Motor neuron (in vitro differentiated cells): ENCODE measurements around the gene PER1. TPM values are rescaled to one million over a fixed set of nuclear protein-coding genes. Genes with fewer than 3 reads are reported as not detected.

Experiments used
- ATAC-seq, 8 experiments: fragments of 200-7000 bp; cut with Tn5 transposase; replicated peaks in 6 of 8; 2 replicates each; pipeline ENCODE4 v1.8.0; 2021; ENCODE audit warnings: mild to moderate bottlenecking in 8 of 8, moderate library complexity in 8 of 8
- H3K27ac ChIP-seq, 2 donors: fragments of 250-450 bp; sonication (Bioruptor Pico); 2 replicates each; pipeline ENCODE4 v1.9.0; 2021; ENCODE audit warnings: antibody characterized with exemption in 2 of 2, mild to moderate bottlenecking in 2 of 2, moderate library complexity in 1 of 2
- H3K4me1 ChIP-seq, 2 donors: fragments of 250-450 bp; sonication (Bioruptor Pico); replicated peaks in 1 of 2; 2 replicates each; pipeline ENCODE4 v1.6.1; 2021; ENCODE audit warnings: antibody characterized with exemption in 2 of 2, mild to moderate bottlenecking in 2 of 2, moderate library complexity in 1 of 2
- H3K4me3 ChIP-seq, 5 donors: fragments of 250-450 bp; sonication (Bioruptor Pico); 2 replicates each; pipeline ENCODE4 v1.9.0; 2021; ENCODE audit warnings: antibody characterized with exemption in 5 of 5, mild to moderate bottlenecking in 5 of 5, moderate library complexity in 4 of 5
- WGBS, 10 experiments: fragments of 450-650 bp; shearing (Covaris generic); methylation state at CpG; one replicate each; pipeline ENCODE4 v1.0.0; 2022; 5-methylcytosine and 5-hydroxymethylcytosine counted together
- in situ Hi-C, 9 experiments: fragments of 400-800 bp; cut with MboI; loops; one replicate each; pipeline ENCODE4 v1.15.0; 2021; ENCODE audit warnings: low sequenced_read_pairs in 9 of 9, low pct_unique_long_range_greater_than_20kb in 2 of 9; ENCODE audit not compliant: unreplicated experiment in 9 of 9
- total RNA-seq, 8 experiments: library from RNA; unstranded; fragments of 300-600 nt; gene quantifications; 2 replicates each; pipeline versions ENCODE4 v1.2.3 to v1.2.4, GENCODE V29; 2022

Gene PER1
- total RNA-seq, 8 experiments from 2014 or later = 12.2 to 51.5 (median 27.3) TPM

DNA sequence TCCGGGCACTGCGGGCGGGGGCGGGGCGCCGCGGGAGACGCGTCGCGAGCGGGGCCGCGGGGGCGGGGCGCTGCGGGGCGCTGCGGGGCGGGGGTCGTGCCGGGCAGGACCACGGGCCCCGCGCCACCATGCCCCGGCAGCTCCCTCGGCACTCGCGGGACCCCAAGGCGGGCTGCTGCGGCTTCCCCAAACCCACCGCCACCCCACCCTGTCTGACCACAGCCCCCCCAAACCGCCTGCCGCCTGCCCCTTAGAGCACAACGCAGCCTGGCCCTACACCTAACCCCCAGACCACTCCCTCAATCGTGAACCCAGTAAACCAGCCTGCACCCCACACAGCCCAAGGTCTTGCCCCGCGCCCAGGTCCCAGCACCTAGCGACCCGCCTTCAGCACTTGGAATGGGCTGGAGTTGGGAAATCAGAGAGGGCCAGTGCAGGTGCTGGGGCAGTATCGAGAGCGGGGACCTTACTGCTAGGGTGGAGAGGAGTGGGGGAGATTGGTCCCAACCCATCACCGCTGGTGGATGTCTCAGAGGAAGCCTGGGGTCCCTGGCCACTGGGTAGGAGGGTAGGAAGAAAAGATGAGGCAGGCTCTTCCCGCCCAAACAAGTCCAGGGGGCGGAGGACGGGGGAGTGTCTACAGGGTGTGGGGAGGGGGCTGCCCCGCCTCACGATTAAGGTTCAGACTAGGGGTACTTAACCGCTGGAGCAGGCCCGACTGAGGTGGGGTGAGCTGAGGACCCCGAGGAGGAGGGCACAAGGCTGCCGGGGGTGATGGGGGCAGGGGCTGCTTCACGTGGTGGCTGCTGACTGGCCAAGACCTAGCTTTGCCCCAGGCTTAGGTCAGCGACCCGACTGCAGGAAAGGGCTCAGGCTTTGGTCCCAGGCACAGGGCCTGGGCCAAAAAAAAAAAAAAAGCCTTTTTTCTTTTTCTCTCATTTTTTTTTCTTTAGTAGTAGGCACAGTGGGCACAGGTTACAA, 11.1 kb upstream of the PER1 start:
- Histone ChIP-seq H3K4me3 (peak overlapping the region; percentile 62 to 100 (median 99)), H3K4me1 (peaks cover 18 to 30% of the 10 kb centered on the region in 2 donors), H3K27ac (peak overlapping the region; percentile 99 to 100)
- in situ Hi-C loops = no loop called here
- WGBS, 10 experiments = 0% methylated on average over 1 of the region's 55 CpGs; no CpG with 5 or more reads in 9 of the 10 experiments
- peak; percentile 2 to 30 (median 24) for ATAC-seq

DNA sequence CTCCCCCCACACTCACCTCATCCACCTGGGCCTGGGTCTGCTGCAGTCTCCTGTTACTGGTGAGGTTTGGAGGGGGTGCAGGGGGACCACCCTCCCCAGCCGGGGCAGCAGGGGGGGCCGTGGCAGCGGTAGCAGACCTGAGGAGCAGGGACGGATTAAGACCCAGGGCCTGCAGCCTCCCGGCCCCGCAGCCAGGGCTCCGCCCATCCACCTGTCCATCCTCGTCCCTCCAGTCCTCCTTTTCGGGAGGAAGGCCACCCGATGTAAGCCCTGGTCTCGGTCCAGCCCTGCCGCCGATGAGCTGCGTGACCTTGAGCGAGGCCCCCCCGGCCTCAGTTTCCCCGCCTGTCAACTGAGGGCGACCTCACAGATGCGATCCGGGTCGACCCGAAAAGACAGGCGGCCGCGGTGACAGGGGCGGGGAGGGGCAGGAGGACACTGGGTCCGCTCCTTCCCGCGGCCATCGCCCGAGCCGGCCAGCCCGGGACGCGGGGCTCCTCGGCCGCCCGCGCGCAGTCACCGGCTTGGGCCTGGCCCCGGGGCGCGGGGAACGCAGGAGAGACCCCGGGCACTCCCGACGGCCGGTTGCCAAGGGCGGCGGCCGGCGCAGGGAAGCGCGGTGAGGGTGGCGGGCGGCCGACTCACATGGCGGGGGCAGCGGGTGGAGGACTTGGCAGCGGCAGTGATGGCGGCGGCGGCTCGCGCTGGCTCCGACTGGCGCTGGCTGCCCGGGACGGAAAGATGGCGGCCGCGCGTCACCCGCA, 10.2 kb upstream of the PER1 start, which contains the start of gene VAMP2:
VAMP2 (minus strand) TSS at position 716 of the 764 bp plus-strand sequence; CDS start at position 647, 69 bp downstream.
- Histone ChIP-seq H3K4me1 (peaks cover 18 to 30% of the 10 kb centered on the region in 2 donors), H3K27ac (peak within 1 kb of the TSS; percentile 99 to 100), H3K4me3 (peak within 1 kb of the TSS; percentile 62 to 100 (median 99))
- 0 to 3% methylated on average over 5 to 6 of the region's 75 CpGs; no CpG with 5 or more reads in 8 of the 10 experiments for whole genome bisulfite sequencing, 10 experiments
- ATAC-seq = peak; percentile 53 to 76 (median 63)
- in situ Hi-C loops = no loop called here

DNA sequence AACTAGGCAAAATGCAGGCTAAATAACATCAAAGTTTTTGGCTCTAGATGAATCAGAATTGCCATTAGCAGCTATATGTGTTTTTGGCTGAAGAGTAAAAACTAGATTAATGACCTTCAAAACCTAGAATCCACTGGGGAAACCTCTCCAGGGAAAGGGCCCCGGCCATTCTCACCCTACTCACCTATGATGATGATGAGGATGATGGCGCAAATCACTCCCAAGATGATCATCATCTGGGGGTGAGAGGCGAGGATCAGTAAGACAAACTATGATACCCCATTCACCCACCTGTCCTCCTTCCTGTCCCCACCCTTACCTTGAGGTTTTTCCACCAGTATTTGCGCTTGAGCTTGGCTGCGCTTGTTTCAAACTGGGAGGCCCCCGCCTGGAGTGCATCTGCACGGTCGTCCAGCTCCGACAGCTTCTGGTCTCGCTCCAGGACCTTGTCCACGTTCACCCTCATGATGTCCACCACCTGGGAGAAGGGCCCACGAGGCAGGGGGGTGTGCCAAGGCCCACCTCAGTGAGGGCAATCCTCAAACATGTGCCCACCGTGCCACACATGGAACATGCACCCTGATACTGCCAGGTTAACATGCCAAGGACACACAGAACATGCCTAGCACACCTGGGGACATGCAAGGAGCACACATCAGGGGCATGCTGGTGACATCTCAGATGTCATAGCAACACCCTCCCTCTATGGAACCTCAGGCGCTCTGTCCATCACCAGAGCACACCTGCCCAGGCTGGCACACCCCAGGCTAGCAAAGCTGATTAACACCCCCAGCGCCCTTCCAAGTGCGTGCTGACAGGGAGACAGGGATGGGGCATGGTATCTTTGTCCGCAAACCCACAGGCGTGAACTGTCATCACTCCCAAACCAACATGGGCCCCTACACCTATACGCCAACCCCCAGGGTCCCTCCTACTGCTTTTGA, 9.4 kb upstream of the PER1 start:
- peaks cover 23 to 33% of the 10 kb centered on the region in 2 donors for H3K4me1 ChIP-seq
- peak overlapping the region; percentile 62 to 100 (median 99) for H3K4me3 ChIP-seq
- WGBS, 10 experiments = 39 to 96% (median 73%) methylated on average over 2 to 8 of the region's 19 CpGs; no CpG with 5 or more reads in 3 of the 10 experiments
- ATAC-seq = no peak
- in situ Hi-C loops = no loop called here
- H3K27ac ChIP-seq = peak overlapping the region; percentile 99 to 100

DNA sequence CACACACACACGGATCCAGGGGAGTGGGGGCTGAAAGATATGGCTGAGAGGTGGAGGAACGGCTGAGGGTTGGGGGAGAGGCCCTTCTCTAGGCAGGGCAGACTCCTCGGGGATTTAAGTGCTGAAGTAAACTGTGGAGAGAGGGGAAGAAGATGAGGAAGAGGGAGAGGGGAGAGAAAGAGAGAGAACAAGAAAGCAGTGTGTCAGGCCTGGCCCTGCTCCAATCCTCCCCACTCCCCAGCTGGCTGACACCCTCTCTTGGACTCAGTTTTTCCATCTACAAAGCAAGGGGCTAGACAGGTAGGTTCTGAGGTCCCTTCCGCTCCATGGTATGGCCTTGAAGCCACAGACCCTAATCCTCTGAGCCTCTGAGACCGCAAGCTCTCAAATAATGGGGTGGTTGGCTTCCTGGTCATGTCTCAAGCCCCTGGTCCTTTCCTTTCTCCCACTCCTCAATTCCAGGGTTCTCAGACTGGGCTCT, 8.6 kb upstream of the PER1 start:
- WGBS, 10 experiments = 20 to 100% (median 94%) methylated on average over 1 to 2 of the region's 5 CpGs; no CpG with 5 or more reads in 4 of the 10 experiments
- no peak for ATAC-seq
- H3K4me1 ChIP-seq = peaks cover 23 to 33% of the 10 kb centered on the region in 2 donors
- in situ Hi-C loops = no loop called here
- peak overlapping the region; percentile 62 to 100 (median 99) for H3K4me3 ChIP-seq
- H3K27ac ChIP-seq = peak overlapping the region in 1 of 2 donors; percentile 100

DNA sequence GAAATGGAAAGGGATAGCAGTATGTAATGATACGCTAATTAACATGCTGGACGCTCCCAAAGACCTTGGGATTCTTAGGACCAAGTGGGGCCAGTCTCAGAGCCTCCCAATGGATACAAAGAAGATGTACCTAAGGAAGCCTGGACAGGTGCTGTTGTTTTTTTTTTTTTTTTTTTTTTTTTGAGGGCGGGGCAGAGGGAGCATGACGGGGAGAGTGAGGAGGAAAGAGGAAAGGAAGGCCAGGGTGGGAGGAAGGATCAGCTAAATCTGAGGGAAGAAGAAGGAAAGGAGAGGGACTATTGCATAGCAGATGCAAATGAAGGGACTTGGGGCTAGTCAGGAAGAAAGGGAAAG, 8.0 kb upstream of the PER1 start:
- 20 to 100% (median 80%) methylated on average over 1 to 4 of the region's 4 CpGs; no CpG with 5 or more reads in 1 of the 10 experiments for WGBS, 10 experiments
- H3K4me3 ChIP-seq = peak overlapping the region; percentile 62 to 100 (median 99)
- in situ Hi-C loops = no loop called here
- ATAC-seq = no peak
- H3K4me1 ChIP-seq = peaks cover 23 to 39% of the 10 kb centered on the region in 2 donors
- peak overlapping the region in 1 of 2 donors; percentile 100 for H3K27ac ChIP-seq

DNA sequence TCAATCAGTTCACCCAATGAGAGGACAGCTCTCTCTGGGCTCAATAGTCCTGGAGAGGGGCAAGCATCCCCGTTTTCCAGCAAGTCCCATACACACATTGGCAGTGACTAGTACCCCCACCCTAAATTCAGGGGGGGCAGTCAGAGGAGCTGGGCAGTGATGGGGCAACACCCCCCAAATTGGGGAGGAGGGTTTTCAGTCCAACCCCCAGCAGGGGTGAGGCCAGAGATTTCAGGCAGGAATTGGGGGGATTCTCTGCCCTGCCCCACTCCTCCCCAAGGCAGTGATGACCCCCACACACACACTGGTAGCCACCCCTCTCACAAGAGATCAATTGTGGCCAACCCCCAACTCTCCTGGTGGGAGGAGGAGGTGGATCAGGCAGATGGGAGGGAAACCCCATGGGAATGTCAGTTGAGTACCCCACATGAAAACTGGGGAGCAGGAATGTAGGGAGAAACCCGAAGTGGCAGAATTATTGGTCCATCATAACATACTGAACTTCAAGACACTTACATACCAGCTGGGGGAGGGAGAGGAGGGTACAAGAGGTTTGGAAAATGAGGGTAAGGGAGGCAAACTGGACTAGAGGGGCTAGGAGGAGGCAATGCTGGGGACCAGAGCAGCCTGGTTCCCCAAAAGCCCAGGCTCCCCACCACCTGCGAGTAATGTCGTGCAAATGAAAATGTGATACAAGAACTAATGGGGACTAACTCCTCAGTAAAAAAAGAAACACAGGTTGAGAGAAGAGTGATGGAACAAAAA, 7.4 kb upstream of the PER1 start:
- WGBS, 10 experiments = 60 to 94% (median 74%) methylated on average over 1 to 3 of the region's 4 CpGs; no CpG with 5 or more reads in 2 of the 10 experiments
- Histone ChIP-seq H3K4me1 (peaks cover 21 to 36% of the 10 kb centered on the region in 2 donors), H3K4me3 (peak overlapping the region in 3 of 5 donors; percentile 82 to 100 (median 100)), H3K27ac (no peak overlapping the region)
- no peak for ATAC-seq
- in situ Hi-C loops = no loop called here

DNA sequence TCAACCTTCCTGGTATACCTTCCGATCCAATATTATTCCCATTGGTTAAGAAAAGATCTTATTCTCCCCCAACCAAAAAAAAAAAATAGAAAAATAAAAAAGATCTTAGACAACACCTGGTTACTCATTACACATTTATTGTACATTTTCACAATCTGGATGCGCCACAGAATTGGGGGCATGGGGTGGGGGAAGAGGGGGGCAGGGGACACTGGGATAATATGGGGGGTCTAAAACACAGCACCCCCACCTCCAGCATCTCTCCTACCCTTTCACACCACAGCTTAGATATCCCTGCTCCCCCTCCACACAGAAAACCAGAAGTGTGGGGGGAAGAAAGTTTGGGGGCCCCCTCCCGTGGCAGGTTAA, 6.8 kb upstream of the PER1 start:
- WGBS, 10 experiments = 0 to 100% (median 86%) methylated on average over 1 of the region's 3 CpGs; no CpG with 5 or more reads in 6 of the 10 experiments
- H3K27ac ChIP-seq = no peak overlapping the region
- in situ Hi-C loops = no loop called here
- no peak for ATAC-seq
- H3K4me3 ChIP-seq = peak overlapping the region in 3 of 5 donors; percentile 3 to 100 (median 9)
- H3K4me1 ChIP-seq = peaks cover 17 to 34% of the 10 kb centered on the region in 2 donors

DNA sequence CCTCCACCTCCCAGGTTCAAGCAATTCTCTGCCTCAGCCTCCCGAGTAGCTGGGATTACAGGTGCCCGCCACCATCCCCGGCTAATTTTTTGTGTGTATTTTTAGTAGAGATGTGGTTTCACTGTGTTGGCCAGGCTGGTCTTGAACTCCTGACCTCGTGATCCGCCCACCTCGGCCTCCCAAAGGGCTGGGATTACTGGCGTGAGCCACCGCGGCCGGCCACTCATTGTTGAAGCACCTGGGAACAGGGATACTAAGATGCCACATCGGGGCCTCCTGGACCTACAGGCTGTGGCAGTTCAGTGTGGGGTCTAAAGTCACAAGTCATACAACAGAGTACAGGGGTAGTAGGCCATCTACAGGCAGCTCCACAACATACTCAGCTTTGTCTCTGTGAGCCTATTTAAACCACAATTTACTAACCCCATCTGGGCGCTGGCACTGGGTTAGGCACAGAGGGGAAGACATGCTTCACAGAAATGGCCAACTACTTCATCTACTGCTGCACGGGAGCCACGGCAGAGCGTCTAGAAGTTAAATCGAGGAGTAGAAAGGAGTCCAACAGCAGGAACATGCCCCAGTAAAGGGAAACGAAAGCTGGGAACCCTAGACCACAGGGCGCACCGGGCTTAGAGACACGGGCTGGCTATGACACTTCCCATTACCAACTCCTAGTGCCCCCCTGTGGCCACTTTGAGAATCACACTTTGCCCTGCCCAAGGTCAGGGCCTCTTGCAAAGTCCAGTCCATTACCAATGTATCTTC, 6.2 kb upstream of the PER1 start:
- Histone ChIP-seq H3K27ac (no peak overlapping the region), H3K4me1 (peaks cover 11 to 32% of the 10 kb centered on the region in 2 donors), H3K4me3 (peak overlapping the region in 3 of 5 donors; percentile 3 to 9 (median 9))
- ATAC-seq = peak in 2 of 8 experiments; percentile 1 to 2
- in situ Hi-C loops = no loop called here
- 0 to 100% (median 33%) methylated on average over 1 to 19 of the region's 20 CpGs; no CpG with 5 or more reads in 2 of the 10 experiments for WGBS, 10 experiments

DNA sequence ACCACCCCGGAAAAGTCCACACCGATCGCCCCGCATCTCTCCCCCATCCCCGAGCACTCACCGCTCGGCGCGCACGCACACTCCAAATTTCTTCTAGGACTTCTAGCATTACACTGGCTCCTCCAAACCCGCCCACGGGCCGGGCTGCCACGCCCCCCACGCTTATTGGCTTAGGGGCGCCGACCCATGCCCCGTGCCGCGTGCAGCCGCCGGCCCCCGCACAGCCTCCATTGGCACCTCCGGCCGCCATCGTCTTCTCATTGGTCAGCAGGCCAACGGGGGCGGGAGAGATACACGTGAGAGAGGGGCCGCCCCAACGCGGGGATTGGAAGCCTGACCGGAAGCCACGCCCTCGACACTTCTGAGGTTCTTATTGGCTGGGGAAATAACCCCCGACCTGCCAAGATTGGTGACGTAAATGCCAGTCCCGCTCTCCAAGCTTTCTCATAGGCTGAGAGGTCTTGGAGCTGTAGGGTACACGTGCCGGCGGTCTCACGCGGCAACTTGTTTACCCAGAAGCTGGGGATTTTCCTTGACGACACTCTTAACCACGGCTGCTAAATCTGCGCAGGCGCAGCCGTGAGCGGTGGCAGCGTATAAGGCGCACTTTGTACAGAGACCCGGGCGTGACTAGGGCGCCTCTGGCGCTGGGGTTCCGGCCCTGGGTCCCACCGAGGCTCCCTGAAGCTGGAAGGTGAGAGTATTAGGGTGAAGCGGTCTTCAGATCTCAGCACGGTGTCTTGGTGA, 4.2 kb upstream of the PER1 start:
- ATAC-seq = peak; percentile 43 to 78 (median 71)
- in situ Hi-C loops = no loop called here
- Histone ChIP-seq H3K4me1 (peaks cover 17 to 36% of the 10 kb centered on the region in 2 donors), H3K4me3 (peak overlapping the region; percentile 44 to 66 (median 50)), H3K27ac (peak overlapping the region; percentile 92 to 93)
- WGBS, 10 experiments = 0 to 2% (median 0%) methylated on average over 2 to 13 of the region's 59 CpGs; no CpG with 5 or more reads in 3 of the 10 experiments

DNA sequence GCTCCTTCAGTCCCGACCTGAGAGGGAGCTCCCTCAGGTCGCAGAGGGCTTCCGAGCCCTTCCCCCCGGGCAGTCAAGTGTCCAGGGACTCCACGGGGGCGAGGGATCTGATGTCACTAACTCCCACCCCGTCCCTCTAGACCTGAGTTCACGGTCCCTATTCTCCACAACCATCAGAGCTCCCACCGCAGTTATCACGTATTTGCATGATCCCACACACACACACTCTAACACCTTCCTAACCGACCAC, 3.7 kb upstream of the PER1 start:
- 0% methylated on average over 1 to 4 of the region's 11 CpGs; no CpG with 5 or more reads in 6 of the 10 experiments for WGBS, 10 experiments

More for the DNA sequence above, 3.7 kb upstream of the PER1 start:
- ATAC-seq = no peak
- H3K4me3 ChIP-seq = peak overlapping the region; percentile 44 to 66 (median 50)
- in situ Hi-C loops = no loop called here
- H3K27ac ChIP-seq = peak overlapping the region; percentile 79 to 81
- H3K4me1 ChIP-seq = peaks cover 17 to 32% of the 10 kb centered on the region in 2 donors
